GM21723 (cell line): Measurements from ENCODE around the gene GABRB1.

Experiments
- ATAC-seq: cut with Tn5 transposase; IDR thresholded peaks from one replicate; pipeline ENCODE4 v1.9.1; 2021; ENCODE audit warnings: mild to moderate bottlenecking, moderate library complexity; ENCODE audit not compliant: unreplicated experiment

GABRB1 gene

GRCh38 chr4:47045261-47045660 is 13.9 kb downstream of the GABRB1 start:
- ATAC-seq = no peak

GRCh38 chr4:47049347-47049746 is 18.0 kb downstream of the GABRB1 start:
- ATAC-seq = no peak

- no peak for ATAC-seq
Observed at GRCh38 chr4:47050761-47051725, 19.7 kb downstream of the GABRB1 start.

GRCh38 chr4:47053485-47053884 is 22.1 kb downstream of the GABRB1 start:
- ATAC-seq = no peak

- ATAC-seq = no peak
Observed at GRCh38 chr4:47054130-47054529, 22.8 kb downstream of the GABRB1 start.

- no peak for ATAC-seq
Observed at GRCh38 chr4:47057991-47058390, 26.6 kb downstream of the GABRB1 start.

GRCh38 chr4:47060561-47060960 is 29.2 kb downstream of the GABRB1 start:
- ATAC-seq = no peak

GRCh38 chr4:47061435-47061834 is 30.1 kb downstream of the GABRB1 start:
- ATAC-seq = no peak

GRCh38 chr4:47065051-47065481 is 33.7 kb downstream of the GABRB1 start:
- no peak for ATAC-seq

- ATAC-seq = no peak
Observed at GRCh38 chr4:47068986-47069385, 37.6 kb downstream of the GABRB1 start.

GRCh38 chr4:47071901-47072341 is 40.6 kb downstream of the GABRB1 start:
- no peak for ATAC-seq

- ATAC-seq = no peak
Observed at GRCh38 chr4:47073647-47074046, 42.3 kb downstream of the GABRB1 start.

- no peak for ATAC-seq
Observed at GRCh38 chr4:47074816-47075215, 43.4 kb downstream of the GABRB1 start.

GRCh38 chr4:47075262-47075661 is 43.9 kb downstream of the GABRB1 start:
- ATAC-seq = no peak

- no peak for ATAC-seq
Observed at GRCh38 chr4:47075919-47076318, 44.6 kb downstream of the GABRB1 start.

GRCh38 chr4:47084111-47084510 is 52.7 kb downstream of the GABRB1 start:
- ATAC-seq = no peak

GRCh38 chr4:47084795-47085194 is 53.4 kb downstream of the GABRB1 start:
- ATAC-seq = no peak

GRCh38 chr4:47088298-47088697 is 56.9 kb downstream of the GABRB1 start:
- no peak for ATAC-seq

- no peak for ATAC-seq
Observed at GRCh38 chr4:47095884-47096283, 64.5 kb downstream of the GABRB1 start.

GRCh38 chr4:47101453-47101852 is 70.1 kb downstream of the GABRB1 start:
- no peak for ATAC-seq

- ATAC-seq = no peak
Observed at GRCh38 chr4:47104986-47105385, 73.6 kb downstream of the GABRB1 start.

- ATAC-seq = no peak
Observed at GRCh38 chr4:47106561-47106960, 75.2 kb downstream of the GABRB1 start.
